ENCODE results near the gene HDAC2.

DNA sequence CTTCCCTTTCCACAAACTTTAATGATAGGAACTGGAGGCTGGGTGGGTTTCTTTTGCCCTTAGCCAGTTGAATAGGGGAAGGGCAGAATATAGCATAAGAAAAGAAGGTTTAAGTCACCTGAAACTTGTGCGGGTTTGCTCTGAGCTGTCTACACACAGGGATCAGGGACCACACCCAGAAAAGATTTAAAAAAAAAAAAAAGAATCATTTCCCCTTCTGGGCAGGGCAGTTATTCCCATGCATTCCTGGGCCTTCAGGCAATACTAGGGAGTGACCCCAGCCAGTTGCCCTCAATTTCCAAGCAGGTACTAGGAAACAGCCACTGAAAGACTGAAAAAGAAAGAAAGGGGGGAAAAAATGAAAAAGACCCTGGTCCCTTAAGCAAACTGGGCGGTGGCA lies 39.6 kb upstream of the HDAC2 start:
- TF ChIP-seq ELF4 (IDR thresholded peaks at IDR 0.05) (no peak), SUZ12 (IDR thresholded peaks at IDR 0.05) (no peak), BHLHE40 (IDR thresholded peaks at IDR 0.05; ENCODE audit: borderline replicate concordance) (no peak), ZNF384 (IDR thresholded peaks at IDR 0.05) (no peak), SP1 (IDR thresholded peaks at IDR 0.05) (no peak), FOXM1 (IDR thresholded peaks at IDR 0.05; ENCODE audit: borderline replicate concordance) (no peak)
